HG03175 (cell line): Measurements from ENCODE around the gene DPPA2.

Experiments used
- ATAC-seq: cut with Tn5 transposase; IDR thresholded peaks from one replicate; pipeline ENCODE4 v1.9.1; 2021; ENCODE audit warnings: mild to moderate bottlenecking, moderate library complexity; ENCODE audit not compliant: unreplicated experiment

Gene DPPA2

GRCh38 chr3:109325657-109326056, 9.3 kb upstream of the DPPA2 start:
- no peak for ATAC-seq

- ATAC-seq, result no peak
Observed at GRCh38 chr3:109325109-109325508, 8.8 kb upstream of the DPPA2 start.

- ATAC-seq, result no peak
Observed at GRCh38 chr3:109313061-109313460, 3.3 kb downstream of the DPPA2 start.

DNA sequence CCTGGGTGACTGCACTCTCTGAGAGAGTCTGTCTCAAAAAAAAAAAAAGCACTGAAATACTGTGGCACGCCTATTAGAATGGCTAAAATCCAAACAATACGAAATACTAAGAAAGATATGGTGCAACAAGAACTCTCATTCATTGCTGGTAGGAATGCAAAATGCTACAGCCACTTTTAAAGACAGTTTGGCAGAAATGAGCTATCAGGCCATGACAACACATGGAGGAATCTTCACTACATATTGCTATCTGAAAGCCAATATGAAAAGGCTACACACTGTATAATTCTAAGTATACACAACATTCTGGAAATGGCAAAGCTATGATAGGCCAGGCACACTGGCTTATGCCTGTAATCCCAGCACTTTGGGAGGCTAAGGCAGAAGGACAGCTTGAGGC, 18.8 kb downstream of the DPPA2 start:
- ATAC-seq, result no peak

- ATAC-seq, result no peak
Observed at GRCh38 chr3:109284071-109284470, 32.2 kb downstream of the DPPA2 start.

- no peak for ATAC-seq
Observed at GRCh38 chr3:109278546-109278945, 37.8 kb downstream of the DPPA2 start.

DNA sequence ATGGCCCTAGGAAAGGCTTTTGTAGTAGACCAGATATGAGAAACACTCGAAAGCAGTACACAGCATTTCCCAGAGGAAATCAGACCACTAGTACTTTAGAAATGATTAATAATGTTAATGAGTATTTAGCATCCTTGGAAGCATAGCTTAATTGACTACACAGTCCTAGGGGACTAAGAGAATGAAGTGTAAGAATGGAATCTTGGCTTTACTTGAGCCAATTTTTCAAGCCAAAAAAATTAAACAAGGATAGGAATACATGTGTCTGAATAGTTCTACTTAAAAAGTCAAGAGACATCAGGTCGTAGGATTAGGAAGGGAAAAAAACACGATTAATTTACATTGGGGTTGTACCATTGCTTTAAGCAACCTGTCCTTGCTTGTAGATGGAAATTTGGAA, 38.2 kb downstream of the DPPA2 start:
- ATAC-seq, result no peak

- ATAC-seq, result no peak
Observed at GRCh38 chr3:109275702-109276293, 40.5 kb downstream of the DPPA2 start.

GRCh38 chr3:109270779-109271178, 45.5 kb downstream of the DPPA2 start:
- ATAC-seq, result no peak

GRCh38 chr3:109269577-109270275, 46.6 kb downstream of the DPPA2 start:
- ATAC-seq, result no peak

GRCh38 chr3:109268181-109268580, 48.1 kb downstream of the DPPA2 start:
- no peak for ATAC-seq

DNA sequence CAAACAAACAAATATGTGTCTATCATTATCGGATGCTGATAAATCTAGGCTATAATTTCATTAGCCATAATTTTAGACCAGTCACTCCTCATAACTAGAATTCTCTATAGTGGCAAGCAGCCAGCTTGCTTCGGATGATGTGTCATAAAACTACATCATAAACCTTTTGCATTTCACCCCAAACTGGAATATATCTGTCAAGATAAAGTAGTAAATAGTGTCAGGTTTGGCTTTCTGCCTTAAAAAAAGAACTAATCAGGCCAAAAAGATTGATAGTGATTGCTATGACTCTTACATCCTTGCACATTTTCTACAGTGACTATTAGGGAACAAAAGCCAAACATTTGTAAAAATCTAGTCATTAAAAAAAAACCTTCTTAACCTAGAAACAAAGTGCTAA, 51.0 kb downstream of the DPPA2 start:
- no peak for ATAC-seq

DNA sequence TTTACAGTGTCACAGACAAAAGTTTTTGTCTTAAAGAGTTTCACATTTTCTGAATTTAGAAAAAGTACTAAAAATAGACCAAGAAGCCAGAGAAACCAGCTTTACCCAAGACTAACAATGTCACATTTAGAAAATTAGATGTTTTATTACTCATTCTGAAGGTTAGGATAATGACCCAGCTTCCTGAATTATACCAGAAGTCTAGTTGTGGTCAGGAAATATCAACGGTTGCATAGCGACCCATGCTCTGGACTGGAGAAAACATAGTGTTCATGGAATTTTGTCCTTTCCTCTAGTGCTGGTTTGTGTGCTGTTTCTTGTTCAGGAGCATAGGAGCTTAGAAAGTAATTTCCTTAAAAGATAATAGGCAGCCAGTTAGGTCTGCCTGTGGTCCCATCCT, 59.0 kb downstream of the DPPA2 start:
- no peak for ATAC-seq

DNA sequence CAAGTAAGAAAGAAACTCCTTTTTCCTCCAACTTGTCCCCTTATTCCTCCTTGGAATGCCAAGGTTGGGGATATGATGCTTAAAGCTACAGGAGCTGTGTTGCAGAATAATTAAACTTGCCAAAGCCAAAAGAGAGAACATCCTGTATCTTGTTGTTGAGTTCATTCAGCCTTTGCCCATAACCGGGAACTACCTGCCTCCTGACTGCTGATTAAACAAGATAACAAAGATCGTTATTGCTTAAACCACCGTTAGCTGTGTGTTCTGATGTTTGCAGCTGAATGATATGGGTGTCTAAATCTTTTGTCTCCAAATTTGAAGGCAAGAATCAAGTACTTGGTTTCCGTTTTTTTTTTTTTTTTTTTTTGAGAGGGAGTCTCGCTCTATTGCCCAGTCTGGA, 61.5 kb downstream of the DPPA2 start:
- no peak for ATAC-seq

DNA sequence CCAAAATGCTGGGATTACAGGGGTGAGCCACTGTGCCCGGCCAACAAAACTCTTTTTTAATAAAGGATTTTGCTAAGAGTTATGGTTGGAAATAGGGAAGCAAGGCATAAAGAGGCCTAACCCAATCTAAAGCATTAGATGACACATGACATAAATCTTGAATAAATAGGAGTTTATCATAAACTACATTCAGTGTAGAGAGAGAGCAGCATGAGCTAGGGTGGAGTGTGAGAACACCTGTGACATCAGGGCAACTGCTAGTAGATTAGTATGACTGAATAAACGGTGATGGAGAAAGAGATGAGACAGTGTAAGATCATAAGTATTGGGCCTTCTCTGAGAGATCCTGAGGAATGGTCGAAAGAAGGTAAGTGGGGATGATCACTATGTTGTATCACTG, 63.7 kb downstream of the DPPA2 start:
- ATAC-seq, result no peak
